ENCODE measurements around the gene NUDT5.

NUDT5 gene

DNA sequence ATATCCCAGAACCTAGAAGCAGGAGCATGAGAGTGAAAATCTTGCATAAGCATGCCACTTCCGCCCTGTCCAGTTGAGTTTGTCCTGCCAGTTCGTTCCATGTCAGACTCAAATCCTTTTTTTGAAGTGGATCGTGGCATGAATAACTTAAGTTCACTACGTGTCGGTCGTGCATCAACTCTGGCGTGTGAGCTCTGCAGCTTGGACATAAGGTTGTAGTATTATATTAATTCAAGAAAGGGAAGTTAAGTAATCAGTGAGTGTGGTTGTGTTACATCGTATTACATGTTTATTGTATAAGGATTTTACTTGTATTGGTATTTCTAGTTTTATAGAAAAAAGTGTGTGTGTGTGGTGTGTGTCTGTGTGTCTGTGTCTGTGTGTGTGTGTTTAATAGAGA lies 23.3 kb upstream of the NUDT5 start:
- TF ChIP-seq, protein P1, sequence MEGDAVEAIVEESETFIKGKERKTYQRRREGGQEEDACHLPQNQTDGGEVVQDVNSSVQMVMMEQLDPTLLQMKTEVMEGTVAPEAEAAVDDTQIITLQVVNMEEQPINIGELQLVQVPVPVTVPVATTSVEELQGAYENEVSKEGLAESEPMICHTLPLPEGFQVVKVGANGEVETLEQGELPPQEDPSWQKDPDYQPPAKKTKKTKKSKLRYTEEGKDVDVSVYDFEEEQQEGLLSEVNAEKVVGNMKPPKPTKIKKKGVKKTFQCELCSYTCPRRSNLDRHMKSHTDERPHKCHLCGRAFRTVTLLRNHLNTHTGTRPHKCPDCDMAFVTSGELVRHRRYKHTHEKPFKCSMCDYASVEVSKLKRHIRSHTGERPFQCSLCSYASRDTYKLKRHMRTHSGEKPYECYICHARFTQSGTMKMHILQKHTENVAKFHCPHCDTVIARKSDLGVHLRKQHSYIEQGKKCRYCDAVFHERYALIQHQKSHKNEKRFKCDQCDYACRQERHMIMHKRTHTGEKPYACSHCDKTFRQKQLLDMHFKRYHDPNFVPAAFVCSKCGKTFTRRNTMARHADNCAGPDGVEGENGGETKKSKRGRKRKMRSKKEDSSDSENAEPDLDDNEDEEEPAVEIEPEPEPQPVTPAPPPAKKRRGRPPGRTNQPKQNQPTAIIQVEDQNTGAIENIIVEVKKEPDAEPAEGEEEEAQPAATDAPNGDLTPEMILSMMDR (IDR thresholded peaks at IDR 0.05; ENCODE audit: insufficient read depth, low read length, missing control alignments) = no peak
- CTCF ChIA-PET = interaction anchor here (0.9 to 6.4 kb wide), 3 partner anchors 11 to 492 kb away, joined by 3 to 69 read pairs (median 3); no protein-coding TSS in a partner anchor
- DNase-seq (ENCODE audit: low read depth, low spot score) = no peak
- no peak overlapping the region for H3K4me3 ChIP-seq (ENCODE audit: low read depth, low read length)
- POLR2A ChIA-PET = no interaction called here

DNA sequence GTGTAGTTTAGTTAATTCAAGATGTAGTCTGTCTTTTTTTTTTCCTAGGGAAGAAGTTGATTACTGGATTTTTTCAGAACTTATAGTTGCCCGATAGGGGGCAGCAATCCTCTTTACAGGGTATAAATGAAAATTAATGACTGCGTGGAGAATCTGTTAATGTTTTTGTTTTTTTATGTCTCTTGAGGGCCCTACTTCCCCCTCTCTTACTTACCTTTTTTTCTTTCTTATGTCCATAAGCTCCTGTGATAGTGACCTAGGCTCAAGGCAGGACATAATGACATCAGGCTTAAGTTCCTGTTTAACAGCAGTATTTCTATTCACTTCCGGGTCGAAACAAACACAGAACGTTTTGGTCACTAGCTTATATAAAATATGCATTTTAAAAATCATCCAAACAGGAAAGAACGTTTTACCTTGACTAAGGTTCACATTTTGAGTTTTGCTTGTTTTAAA lies 19.1 kb upstream of the NUDT5 start:
- POLR2A ChIA-PET = no interaction called here
- no peak for DNase-seq (ENCODE audit: low read depth, low spot score)
- TF ChIP-seq, protein P1 (IDR thresholded peaks at IDR 0.05; ENCODE audit: insufficient read depth, low read length, missing control alignments) = peak; percentile 17
- no peak overlapping the region for H3K4me3 ChIP-seq (ENCODE audit: low read depth, low read length)
- CTCF ChIA-PET = interaction anchor here (0.6 to 7.2 kb wide), 57 partner anchors 9 to 1090 kb away, joined by 3 to 156 read pairs (median 4); partner anchors contain the start of genes CDC123, NUDT5 and OPTN

DNA sequence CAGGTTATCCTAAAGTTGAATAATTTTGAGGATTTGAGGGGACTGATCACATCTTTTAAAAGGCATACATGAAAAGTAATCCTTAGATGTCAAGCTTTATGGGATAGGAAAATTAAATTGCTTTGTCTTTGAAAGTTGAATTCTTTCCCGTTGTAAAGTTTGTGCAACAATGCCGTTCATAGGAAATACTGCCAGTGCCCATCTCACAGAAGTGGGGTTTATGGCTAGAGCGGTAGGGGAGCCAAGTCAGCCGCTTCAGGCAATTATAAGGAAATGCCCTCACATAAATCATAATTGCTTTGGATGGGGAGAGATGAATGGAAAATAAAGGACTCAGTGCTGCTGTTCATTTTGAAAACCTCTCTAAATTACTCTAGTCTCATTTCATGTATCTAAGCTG lies 18.4 kb upstream of the NUDT5 start:
- CTCF ChIA-PET = interaction anchor here (0.6 to 7.2 kb wide), 35 partner anchors 10 to 1090 kb away, joined by 3 to 156 read pairs (median 5); partner anchors contain the start of genes CDC123 and NUDT5

DNA sequence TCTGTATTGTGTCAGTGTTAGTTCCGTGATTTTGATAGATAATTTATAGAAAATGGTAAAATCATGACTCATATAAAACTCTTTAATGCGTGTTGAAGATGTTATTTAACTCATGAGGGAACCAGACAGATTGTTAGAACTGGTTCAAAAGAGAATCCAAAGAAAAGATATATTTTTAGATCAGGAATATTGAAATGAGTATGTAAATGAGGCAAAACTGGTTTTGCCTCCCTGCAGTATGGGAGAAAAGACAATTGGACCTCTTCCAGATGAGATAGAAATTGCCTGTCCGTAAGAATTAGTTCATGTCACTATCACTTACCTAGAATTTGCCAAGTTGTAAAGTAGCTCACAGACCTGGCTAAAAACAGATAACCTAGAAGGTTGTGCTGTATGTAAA lies 17.9 kb upstream of the NUDT5 start:
- no peak overlapping the region for H3K4me3 ChIP-seq (ENCODE audit: low read depth, low read length)
- no peak for DNase-seq (ENCODE audit: low read depth, low spot score)
- POLR2A ChIA-PET = no interaction called here
- CTCF ChIA-PET = interaction anchor here (1.0 to 7.2 kb wide), 13 partner anchors 10 to 843 kb away, joined by 3 to 156 read pairs (median 8); partner anchors contain the start of genes CDC123 and NUDT5
- TF ChIP-seq, protein P1 (IDR thresholded peaks at IDR 0.05; ENCODE audit: insufficient read depth, low read length, missing control alignments) = no peak

More for the DNA sequence above, 18.4 kb upstream of the NUDT5 start:
- DNase-seq (ENCODE audit: low read depth, low spot score) = no peak
- POLR2A ChIA-PET = no interaction called here
- no peak overlapping the region for H3K4me3 ChIP-seq (ENCODE audit: low read depth, low read length)
- TF ChIP-seq, protein P1 (IDR thresholded peaks at IDR 0.05; ENCODE audit: insufficient read depth, low read length, missing control alignments) = no peak

DNA sequence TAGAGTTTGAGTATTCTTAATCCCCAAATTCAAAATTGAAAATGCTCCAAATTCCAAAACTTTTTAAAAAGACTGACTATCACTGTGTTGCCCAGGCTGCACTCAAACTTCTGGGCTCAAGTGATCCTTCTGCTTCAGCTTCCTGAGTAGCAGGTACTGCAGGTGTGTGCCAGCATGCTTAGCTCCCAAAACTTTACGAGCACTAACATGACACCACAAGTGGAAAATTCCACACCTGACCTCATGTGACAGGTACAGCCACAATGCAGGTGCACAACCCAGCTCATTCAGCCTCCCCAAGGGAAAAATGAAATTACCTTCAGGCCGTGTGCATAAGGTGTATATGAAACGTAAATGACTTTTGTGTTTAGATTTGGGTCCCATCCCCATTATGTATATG lies 16.8 kb upstream of the NUDT5 start:
- no peak for DNase-seq (ENCODE audit: low read depth, low spot score)
- POLR2A ChIA-PET = no interaction called here
- CTCF ChIA-PET = interaction anchor here (0.8 to 7.2 kb wide), 9 partner anchors 9 to 887 kb away, joined by 3 to 156 read pairs (median 4); partner anchors contain the start of genes CDC123 and NUDT5
- H3K4me3 ChIP-seq (ENCODE audit: low read depth, low read length) = no peak overlapping the region
- TF ChIP-seq, protein P1 (IDR thresholded peaks at IDR 0.05; ENCODE audit: insufficient read depth, low read length, missing control alignments) = no peak

DNA sequence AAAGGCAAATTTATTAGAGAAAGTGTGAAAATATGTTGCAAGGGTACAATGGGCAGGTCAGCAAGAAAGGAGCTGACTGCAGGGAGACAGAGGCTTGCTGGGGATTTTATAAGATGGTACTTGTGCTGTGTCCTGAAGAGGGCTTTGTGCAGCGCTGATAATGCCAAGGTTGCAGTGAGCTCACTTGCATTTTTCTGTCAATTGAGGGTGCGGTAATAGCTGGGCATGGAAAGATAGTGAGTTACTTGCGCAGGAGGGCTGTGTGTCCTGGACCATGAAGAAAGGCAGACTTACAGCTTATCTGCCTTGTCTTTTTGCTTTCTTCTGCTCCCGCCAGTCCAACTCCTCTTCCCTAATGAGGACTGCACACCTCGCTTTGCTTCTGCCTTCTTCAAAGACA lies 12.8 kb upstream of the NUDT5 start:
- no peak for DNase-seq (ENCODE audit: low read depth, low spot score)
- ChIA-PET CTCF (interaction anchor here (1.2 to 16.7 kb wide), 2 partner anchors 6 to 10 kb away, joined by 3 to 156 read pairs; no protein-coding TSS in a partner anchor), POLR2A (no interaction called here)
- no peak overlapping the region for H3K4me3 ChIP-seq (ENCODE audit: low read depth, low read length)
- TF ChIP-seq, protein P1 (IDR thresholded peaks at IDR 0.05; ENCODE audit: insufficient read depth, low read length, missing control alignments) = no peak
